ENCODE results near the gene PPP1R37. TPM values are rescaled to one million over a fixed set of nuclear protein-coding genes. Genes with fewer than 3 reads are reported as not detected.

Gene PPP1R37
- total RNA-seq, 2 experiments from 2014 or later = 21.1 to 21.7 TPM

GRCh38 chr19:45151821-45152503 is 59.0 kb downstream of the PPP1R37 start:
- ChIA-PET CTCF (interaction anchor here (1.3 kb wide), 1 partner anchor 16 kb away, joined by 5 read pairs; no protein-coding TSS in a partner anchor), POLR2A (no interaction called here)
- Mint-ChIP-seq H3K4me3 (peak overlapping the region; percentile 24), H3K36me3 (ENCODE audit: low read depth) (peaks cover 4% of the 10 kb centered on the region), H3K9me3 (no peaks in the 10 kb centered on the region), H3K4me1 (peaks cover 26% of the 10 kb centered on the region), H3K27ac (peak overlapping the region; percentile 17), H3K27me3 (peaks cover 27% of the 10 kb centered on the region)
- no peak for DNase-seq

- Mint-ChIP-seq H3K27ac (peak overlapping the region; percentile 80), H3K9me3 (no peaks in the 10 kb centered on the region), H3K4me1 (peaks cover 26% of the 10 kb centered on the region), H3K36me3 (ENCODE audit: low read depth) (peaks cover 4% of the 10 kb centered on the region), H3K4me3 (peak overlapping the region; percentile 54), H3K27me3 (peaks cover 31% of the 10 kb centered on the region)
- DNase-seq = peak; percentile 65
- POLR2A ChIA-PET = no interaction called here
- CTCF ChIA-PET = interaction anchor here (0.5 to 1.5 kb wide), 5 partner anchors 9 to 391 kb away, joined by 3 to 6 read pairs (median 5); no protein-coding TSS in a partner anchor
Measured at GRCh38 chr19:45152504-45153338, 59.7 kb downstream of the PPP1R37 start.

- peak overlapping the region; percentile 43 for H3K4me3 Mint-ChIP-seq
- ChIA-PET CTCF (interaction anchor here (0.5 to 1.5 kb wide), 5 partner anchors 9 to 392 kb away, joined by 3 to 6 read pairs (median 3); partner anchors contain the start of genes BLOC1S3 and TRAPPC6A), POLR2A (no interaction called here)
- peaks cover 26% of the 10 kb centered on the region for H3K4me1 Mint-ChIP-seq
- peak overlapping the region; percentile 80 for H3K27ac Mint-ChIP-seq
- H3K9me3 Mint-ChIP-seq = no peaks in the 10 kb centered on the region
- peaks cover 4% of the 10 kb centered on the region for H3K36me3 Mint-ChIP-seq (ENCODE audit: low read depth)
- H3K27me3 Mint-ChIP-seq = peaks cover 37% of the 10 kb centered on the region
- DNase-seq = peak; percentile 34
Measured at GRCh38 chr19:45153339-45154063, 60.5 kb downstream of the PPP1R37 start.

GRCh38 chr19:45154064-45154827 is 61.3 kb downstream of the PPP1R37 start:
- Mint-ChIP-seq H3K9me3 (no peaks in the 10 kb centered on the region), H3K4me3 (peak overlapping the region; percentile 43), H3K27ac (no peak overlapping the region), H3K27me3 (peaks cover 38% of the 10 kb centered on the region), H3K4me1 (peaks cover 21% of the 10 kb centered on the region), H3K36me3 (ENCODE audit: low read depth) (peaks cover 4% of the 10 kb centered on the region)
- POLR2A ChIA-PET = no interaction called here
- CTCF ChIA-PET = interaction anchor here (0.9 to 1.5 kb wide), 4 partner anchors 10 to 94 kb away, joined by 3 to 5 read pairs (median 3); partner anchors contain the start of genes BLOC1S3 and TRAPPC6A
- DNase-seq = no peak

GRCh38 chr19:45156011-45156630 is 63.1 kb downstream of the PPP1R37 start:
- no peaks in the 10 kb centered on the region for H3K9me3 Mint-ChIP-seq
- H3K27me3 Mint-ChIP-seq = peaks cover 37% of the 10 kb centered on the region
- no peak overlapping the region for H3K4me3 Mint-ChIP-seq
- ChIA-PET CTCF (interaction anchor here (0.7 kb wide), 1 partner anchor 283 kb away, joined by 3 read pairs; no protein-coding TSS in a partner anchor), POLR2A (no interaction called here)
- H3K36me3 Mint-ChIP-seq (ENCODE audit: low read depth) = peaks cover 4% of the 10 kb centered on the region
- no peak for DNase-seq
- H3K27ac Mint-ChIP-seq = no peak overlapping the region
- peaks cover 16% of the 10 kb centered on the region for H3K4me1 Mint-ChIP-seq

GRCh38 chr19:45156751-45157150 is 63.8 kb downstream of the PPP1R37 start:
- peaks cover 16% of the 10 kb centered on the region for H3K4me1 Mint-ChIP-seq
- no peaks in the 10 kb centered on the region for H3K9me3 Mint-ChIP-seq
- CTCF ChIA-PET = no interaction called here
- H3K27ac Mint-ChIP-seq = no peak overlapping the region
- POLR2A ChIA-PET = no interaction called here
- H3K4me3 Mint-ChIP-seq = no peak overlapping the region
- DNase-seq = no peak
- H3K36me3 Mint-ChIP-seq (ENCODE audit: low read depth) = peaks cover 4% of the 10 kb centered on the region
- peaks cover 31% of the 10 kb centered on the region for H3K27me3 Mint-ChIP-seq

- H3K4me1 Mint-ChIP-seq = peaks cover 7% of the 10 kb centered on the region
- DNase-seq = no peak
- peak overlapping the region; percentile 46 for H3K27ac Mint-ChIP-seq
- no peaks in the 10 kb centered on the region for H3K36me3 Mint-ChIP-seq (ENCODE audit: low read depth)
- H3K4me3 Mint-ChIP-seq = no peak overlapping the region
- ChIA-PET CTCF (interaction anchor here (1.4 to 1.5 kb wide), 2 partner anchors 15 to 33 kb away, joined by 3 to 4 read pairs; no protein-coding TSS in a partner anchor), POLR2A (no interaction called here)
- no peaks in the 10 kb centered on the region for H3K9me3 Mint-ChIP-seq
- peaks cover 24% of the 10 kb centered on the region for H3K27me3 Mint-ChIP-seq
Measured at GRCh38 chr19:45158503-45159209, 65.7 kb downstream of the PPP1R37 start.

- no peak for DNase-seq
- ChIA-PET POLR2A (no interaction called here), CTCF (interaction anchor here (1.1 to 1.5 kb wide), 3 partner anchors 11 to 33 kb away, joined by 3 to 4 read pairs (median 3); no protein-coding TSS in a partner anchor)
- Mint-ChIP-seq H3K4me3 (no peak overlapping the region), H3K27ac (no peak overlapping the region), H3K36me3 (ENCODE audit: low read depth) (no peaks in the 10 kb centered on the region), H3K9me3 (no peaks in the 10 kb centered on the region), H3K27me3 (peaks cover 17% of the 10 kb centered on the region), H3K4me1 (peaks cover 8% of the 10 kb centered on the region)
Measured at GRCh38 chr19:45159210-45159970, 66.4 kb downstream of the PPP1R37 start.

GRCh38 chr19:45159971-45160324 is 67.0 kb downstream of the PPP1R37 start:
- CTCF ChIA-PET = interaction anchor here (1.1 to 1.4 kb wide), 2 partner anchors 11 to 34 kb away, joined by 3 to 4 read pairs; no protein-coding TSS in a partner anchor
- DNase-seq = no peak
- Mint-ChIP-seq H3K9me3 (no peaks in the 10 kb centered on the region), H3K27me3 (peaks cover 14% of the 10 kb centered on the region), H3K4me1 (peaks cover 12% of the 10 kb centered on the region), H3K4me3 (no peak overlapping the region), H3K36me3 (ENCODE audit: low read depth) (no peaks in the 10 kb centered on the region), H3K27ac (no peak overlapping the region)
- POLR2A ChIA-PET = no interaction called here

- DNase-seq = no peak
- ChIA-PET CTCF (no interaction called here), POLR2A (no interaction called here)
- Mint-ChIP-seq H3K36me3 (ENCODE audit: low read depth) (no peaks in the 10 kb centered on the region), H3K4me1 (peaks cover 16% of the 10 kb centered on the region), H3K27ac (peak within 1 kb of the TSS; percentile 25), H3K4me3 (no peak within 1 kb of the TSS), H3K9me3 (no peaks in the 10 kb centered on the region), H3K27me3 (peaks cover 14% of the 10 kb centered on the region)
Measured at GRCh38 chr19:45160870-45161737, 68.1 kb downstream of the PPP1R37 start, which contains the start of gene NKPD1. NKPD1 (minus strand) TSS chr19:45160982; CDS start chr19:45160150, 832 bp downstream.

Data from activated CD4-positive, alpha-beta T cell treated with anti-CD3 and anti-CD28 coated beads, Interleukin-2, amount 10 ng/mL, durations not matched to agents 7 days and 5 days (primary cell).